H7 (cell line): ENCODE measurements around the gene GFRA1. TPM values are rescaled to one million over a fixed set of nuclear protein-coding genes. Genes with fewer than 3 reads are reported as not detected.

Source experiments
- DNase-seq: peaks from one replicate; pipeline ENCODE4 v3.0.0; 2012
- H3K27me3 ChIP-seq: 2 replicates; pipeline ENCODE4 v1.6.0; 2011; ENCODE audit warnings: mild to moderate bottlenecking, low read length; ENCODE audit not compliant: control insufficient read depth, insufficient read depth
- H3K36me3 ChIP-seq: replicated peaks from 2 replicates; pipeline ENCODE4 v1.5.1; 2011; ENCODE audit warnings: low read length; ENCODE audit not compliant: control insufficient read depth, insufficient read depth
- H3K4me3 ChIP-seq: 2 replicates; pipeline ENCODE4 v1.5.1; 2011; ENCODE audit warnings: low read depth, mild to moderate bottlenecking, control low read depth, low read length, moderate library complexity; ENCODE audit not compliant: insufficient read depth
- total RNA-seq: library from RNA; depleted of rRNA; stranded (reverse); fragments of >200 nt; shearing (Covaris generic); gene quantifications from 2 replicates; pipeline ENCODE4 v1.2.3, GENCODE V29; 2014

The GFRA1 gene
- total RNA-seq, 1 experiment from 2014 or later: 1.7 TPM

GRCh38 chr10:116240157-116240950 lies 32.7 kb downstream of the GFRA1 start:
- Histone ChIP-seq H3K27me3 (no peaks in the 10 kb centered on the region), H3K4me3 (no peak overlapping the region), H3K36me3 (no peaks in the 10 kb centered on the region)
- no peak for DNase-seq

DNA sequence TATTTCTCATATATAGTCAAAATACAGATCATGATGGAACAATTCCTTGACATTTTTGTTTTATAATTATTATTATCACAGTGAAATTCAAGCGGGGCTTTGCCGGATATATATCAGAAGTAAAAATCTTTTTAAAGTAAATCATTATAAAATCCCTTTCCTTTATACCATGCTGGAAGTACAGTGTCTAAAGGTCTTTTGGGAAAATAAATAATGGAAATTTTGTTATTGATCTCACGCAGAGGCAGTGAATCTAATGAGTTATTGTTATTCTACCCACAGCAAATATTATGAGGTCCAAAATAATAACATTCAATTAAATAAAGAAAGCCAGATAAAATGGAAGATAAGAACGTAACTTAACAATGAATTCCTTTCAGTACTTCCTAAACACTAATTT lies 33.8 kb downstream of the GFRA1 start:
- Histone ChIP-seq H3K36me3 (no peaks in the 10 kb centered on the region), H3K4me3 (no peak overlapping the region), H3K27me3 (no peaks in the 10 kb centered on the region)
- DNase-seq: no peak

DNA sequence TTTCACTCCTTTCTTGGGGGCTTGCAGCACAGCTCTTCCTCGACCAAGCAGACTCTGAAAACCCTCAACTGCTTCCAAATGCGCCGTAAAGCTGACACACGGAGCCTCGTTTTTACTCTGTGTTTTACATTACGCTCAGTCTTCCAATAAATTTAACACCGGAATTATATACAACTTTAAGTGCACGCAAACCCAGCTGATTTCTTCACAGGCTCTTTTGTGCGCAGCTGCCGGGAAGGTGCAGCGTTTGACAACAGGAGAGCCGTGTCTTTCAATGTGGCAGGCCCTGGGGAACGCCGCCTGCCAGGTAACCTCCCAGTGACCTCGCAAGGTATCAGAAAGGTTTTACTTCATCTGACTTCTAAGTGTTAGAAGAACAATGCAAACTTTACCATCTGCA lies 35.0 kb downstream of the GFRA1 start:
- Histone ChIP-seq H3K4me3 (no peak overlapping the region), H3K36me3 (no peaks in the 10 kb centered on the region), H3K27me3 (no peaks in the 10 kb centered on the region)
- DNase-seq: no peak

GRCh38 chr10:116237260-116237659 lies 35.7 kb downstream of the GFRA1 start:
- H3K36me3 ChIP-seq: no peaks in the 10 kb centered on the region
- DNase-seq: no peak
- no peak overlapping the region for H3K4me3 ChIP-seq
- H3K27me3 ChIP-seq: no peaks in the 10 kb centered on the region

GRCh38 chr10:116233230-116233629 lies 39.8 kb downstream of the GFRA1 start:
- Histone ChIP-seq H3K4me3 (no peak overlapping the region), H3K27me3 (no peaks in the 10 kb centered on the region), H3K36me3 (no peaks in the 10 kb centered on the region)
- DNase-seq: no peak

- H3K4me3 ChIP-seq: no peak overlapping the region
- no peaks in the 10 kb centered on the region for H3K36me3 ChIP-seq
- DNase-seq: no peak
- H3K27me3 ChIP-seq: no peaks in the 10 kb centered on the region
Measured at GRCh38 chr10:116232613-116233012, 40.4 kb downstream of the GFRA1 start.

DNA sequence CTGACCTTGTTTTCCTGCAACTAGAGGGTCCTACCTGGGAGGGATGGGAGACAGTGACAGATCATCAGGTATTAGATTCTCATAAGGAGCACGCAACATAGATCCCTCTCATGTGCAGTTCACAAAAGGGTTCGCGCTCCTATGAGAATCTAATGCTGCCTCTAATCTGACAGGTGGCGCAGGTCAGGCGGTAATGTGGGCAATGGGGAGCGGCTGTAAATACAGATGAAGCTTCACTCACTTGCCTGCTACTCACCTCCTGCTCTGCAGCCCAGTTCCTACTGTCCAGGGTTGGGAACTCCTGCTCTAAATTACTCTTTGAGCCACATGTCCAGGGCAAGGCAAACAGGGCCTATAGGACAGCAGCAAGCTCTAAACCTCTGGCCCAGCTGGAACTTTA lies 46.2 kb downstream of the GFRA1 start:
- no peak for DNase-seq
- Histone ChIP-seq H3K27me3 (no peaks in the 10 kb centered on the region), H3K4me3 (no peak overlapping the region), H3K36me3 (no peaks in the 10 kb centered on the region)

DNA sequence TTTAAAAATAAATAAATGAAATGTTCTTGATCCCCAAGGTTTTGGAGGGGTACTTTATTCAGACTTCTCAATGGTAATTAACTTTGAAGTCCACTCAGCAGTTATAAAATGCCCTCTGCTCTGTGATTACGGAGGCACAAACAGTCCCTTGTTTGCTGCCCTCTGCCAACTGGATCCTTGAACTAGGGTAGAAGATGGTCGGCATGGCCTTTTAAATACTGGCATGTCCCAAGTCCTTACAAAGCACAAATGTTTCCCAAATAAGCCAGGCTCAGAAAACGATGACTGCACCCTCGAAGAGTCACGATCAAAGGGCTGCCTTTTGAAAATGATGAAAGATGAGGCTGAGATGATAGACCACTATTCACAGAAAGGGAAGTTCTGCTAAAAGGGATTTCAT lies 47.0 kb downstream of the GFRA1 start:
- H3K36me3 ChIP-seq: no peaks in the 10 kb centered on the region
- no peaks in the 10 kb centered on the region for H3K27me3 ChIP-seq
- DNase-seq: no peak
- H3K4me3 ChIP-seq: no peak overlapping the region

- Histone ChIP-seq H3K27me3 (no peaks in the 10 kb centered on the region), H3K4me3 (no peak overlapping the region), H3K36me3 (no peaks in the 10 kb centered on the region)
- no peak for DNase-seq
Measured at GRCh38 chr10:116223289-116223688, 49.7 kb downstream of the GFRA1 start.

DNA sequence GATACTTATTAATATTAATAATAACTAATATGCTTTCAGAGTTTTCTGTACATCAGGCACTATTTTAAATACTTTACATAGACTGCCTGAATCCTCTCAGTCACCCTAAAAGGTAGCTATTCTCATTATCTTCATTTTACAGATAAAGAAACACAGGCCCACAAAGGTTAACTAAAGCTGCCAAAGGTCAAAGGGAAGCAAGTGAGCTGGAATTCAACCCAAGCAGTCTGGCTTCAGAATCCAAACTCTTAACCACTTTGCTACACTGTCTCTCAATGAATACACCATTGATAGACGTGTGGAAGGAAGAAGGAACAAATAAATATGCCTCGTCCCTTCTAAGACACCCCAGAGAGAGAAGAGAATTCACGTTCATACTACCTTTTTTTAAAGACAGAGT lies 52.0 kb downstream of the GFRA1 start:
- Histone ChIP-seq H3K4me3 (no peak overlapping the region), H3K27me3 (no peaks in the 10 kb centered on the region), H3K36me3 (no peaks in the 10 kb centered on the region)
- DNase-seq: no peak

DNA sequence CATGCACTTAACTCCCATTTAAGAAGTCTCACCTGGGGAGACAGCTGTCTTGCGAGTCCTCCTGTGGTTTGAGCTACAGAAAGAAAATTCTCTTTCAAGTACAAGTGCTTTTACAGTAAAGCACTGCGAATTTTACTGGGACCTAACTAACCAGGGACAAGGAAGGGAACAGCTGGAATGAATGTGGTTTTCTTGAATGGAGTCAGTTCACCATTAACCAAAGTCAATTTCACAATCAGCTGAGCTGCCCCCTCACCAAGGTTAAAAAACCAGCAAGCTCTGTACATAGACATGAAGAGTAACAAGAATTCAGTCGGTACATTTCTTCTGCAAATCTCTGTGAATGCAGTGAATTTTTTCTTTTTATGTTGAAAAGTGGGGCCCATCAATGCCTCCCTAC lies 56.3 kb downstream of the GFRA1 start:
- no peak for DNase-seq
- no peak overlapping the region for H3K4me3 ChIP-seq
- H3K36me3 ChIP-seq: no peaks in the 10 kb centered on the region
- H3K27me3 ChIP-seq: no peaks in the 10 kb centered on the region

DNA sequence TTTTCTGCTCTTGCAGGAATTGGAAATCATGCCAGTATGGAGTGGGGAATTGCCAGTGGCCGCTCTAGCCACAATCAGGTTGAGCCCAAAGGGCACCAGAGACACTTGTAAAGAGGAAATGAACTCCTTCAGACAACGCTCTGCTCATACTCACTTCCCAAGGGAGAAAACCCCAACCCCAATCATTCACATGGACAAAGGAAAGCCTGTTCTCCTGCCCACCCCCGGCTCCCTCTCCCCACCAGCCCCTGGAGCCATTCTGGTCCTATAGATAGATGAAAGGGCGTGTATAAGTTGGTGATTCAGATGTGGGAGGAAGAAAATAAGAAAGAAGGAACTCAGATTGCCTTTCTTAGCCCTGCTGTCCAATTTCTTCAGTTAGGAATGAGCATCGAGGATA lies 57.4 kb downstream of the GFRA1 start:
- Histone ChIP-seq H3K27me3 (no peaks in the 10 kb centered on the region), H3K36me3 (no peaks in the 10 kb centered on the region), H3K4me3 (no peak overlapping the region)
- DNase-seq: no peak

DNA sequence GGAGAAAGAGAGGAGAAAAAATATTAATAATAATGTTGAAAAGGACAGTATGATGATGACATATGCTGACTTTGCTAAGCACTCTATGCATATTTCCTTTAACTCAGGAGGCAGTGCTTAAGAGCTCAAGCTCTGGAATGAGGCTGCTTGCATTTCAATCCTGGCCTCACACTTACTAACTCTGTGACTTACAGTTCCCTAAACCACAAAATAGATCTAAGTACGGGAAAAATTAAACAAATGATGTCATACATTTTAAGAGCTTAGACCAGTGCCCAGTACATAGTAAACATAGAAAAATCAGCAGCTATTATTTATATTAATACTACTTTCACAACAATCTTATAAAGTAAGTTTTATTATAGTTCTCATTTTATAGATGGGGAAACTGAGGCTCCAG lies 61.3 kb downstream of the GFRA1 start:
- H3K27me3 ChIP-seq: no peaks in the 10 kb centered on the region
- DNase-seq: no peak
- H3K36me3 ChIP-seq: no peaks in the 10 kb centered on the region

GRCh38 chr10:116210588-116211346 lies 62.2 kb downstream of the GFRA1 start:
- Histone ChIP-seq H3K4me3 (no peak overlapping the region), H3K36me3 (no peaks in the 10 kb centered on the region), H3K27me3 (no peaks in the 10 kb centered on the region)
- no peak for DNase-seq

More for the DNA sequence above, 61.3 kb downstream of the GFRA1 start:
- H3K4me3 ChIP-seq: no peak overlapping the region

GRCh38 chr10:116209781-116210180 lies 63.2 kb downstream of the GFRA1 start:
- Histone ChIP-seq H3K36me3 (no peaks in the 10 kb centered on the region), H3K27me3 (no peaks in the 10 kb centered on the region), H3K4me3 (no peak overlapping the region)
- no peak for DNase-seq
